Prostate gland (tissue), 2 donors: ENCODE results near the gene DOP1A. TPM values are rescaled to one million over a fixed set of nuclear protein-coding genes. Genes with fewer than 3 reads are reported as not detected.

Experiments
- DNase-seq: peaks from one replicate; pipeline ENCODE4 v3.0.0-alpha.2; 2019; ENCODE audit warnings: low spot score
- H3K27ac ChIP-seq, 2 donors: fragments of 200-600 bp; sonication (generic); 2 replicates each; pipeline ENCODE4 v1.5.1; 2017 to 2019
- H3K27me3 ChIP-seq: fragments of 200-600 bp; sonication (generic); replicated peaks from 2 replicates; pipeline ENCODE4 v1.5.1; 2019; ENCODE audit not compliant: insufficient read depth
- H3K36me3 ChIP-seq, 2 donors: fragments of 200-600 bp; sonication (generic); 1 replicate in 1 of 2; 2 replicates in 1 of 2; pipeline versions ENCODE4 v1.5.1 to v1.8.1; 2017 to 2019
- H3K4me1 ChIP-seq: fragments of 200-600 bp; sonication (generic); replicated peaks from 2 replicates; pipeline ENCODE4 v1.5.1; 2019
- H3K4me3 ChIP-seq, 2 donors: fragments of 200-600 bp; sonication (generic); 2 replicates each; pipeline ENCODE4 v1.5.1; 2017 to 2019
- H3K9me3 ChIP-seq: fragments of 200-600 bp; sonication (generic); 2 replicates; pipeline ENCODE4 v1.5.1; 2017
- POLR2A ChIP-seq: fragments of 450-650 bp; IDR thresholded peaks from one replicate; pipeline ENCODE4 v1.6.1; 2016; ENCODE audit warnings: antibody characterized with exemption, mild to moderate bottlenecking
- POLR2AphosphoS5 ChIP-seq: sonication (generic); formaldehyde crosslinking; IDR thresholded peaks from one replicate; pipeline ENCODE4 v1.6.1; 2017; ENCODE audit warnings: antibody characterized with exemption
- WGBS: methylation state at CpG from one replicate; pipeline ENCODE4 v1.1.5; 2018; 5-methylcytosine and 5-hydroxymethylcytosine counted together
- intact Hi-C: fragments of 100-400 bp; cut with DNase I; formaldehyde crosslinking; loops from one replicate; pipeline ENCODE4 v1.14.2; 2022
- total RNA-seq, 2 donors: library from RNA; depleted of rRNA; stranded (reverse); fragments of >200 nt; gene quantifications; one replicate each; pipeline ENCODE4 v1.1.0, GENCODE V29; 2016
- TF ChIP-seq, protein P1 (sequence below), 4 experiments: fragments of 200-600 bp in 2 of 4; fragments of 450-650 bp in 2 of 4; sonication (generic) in 2 of 4; IDR thresholded peaks; 1 replicate in 3 of 4; 2 replicates in 1 of 4; pipeline ENCODE4 v1.5.1; 2016 to 2019; ENCODE audit warnings: antibody characterized with exemption in 4 of 4, mild to moderate bottlenecking in 2 of 4, moderate library complexity in 2 of 4

Gene DOP1A
- total RNA-seq, 2 donors from 2014 or later, result 27.6 to 55.2 TPM

DNA sequence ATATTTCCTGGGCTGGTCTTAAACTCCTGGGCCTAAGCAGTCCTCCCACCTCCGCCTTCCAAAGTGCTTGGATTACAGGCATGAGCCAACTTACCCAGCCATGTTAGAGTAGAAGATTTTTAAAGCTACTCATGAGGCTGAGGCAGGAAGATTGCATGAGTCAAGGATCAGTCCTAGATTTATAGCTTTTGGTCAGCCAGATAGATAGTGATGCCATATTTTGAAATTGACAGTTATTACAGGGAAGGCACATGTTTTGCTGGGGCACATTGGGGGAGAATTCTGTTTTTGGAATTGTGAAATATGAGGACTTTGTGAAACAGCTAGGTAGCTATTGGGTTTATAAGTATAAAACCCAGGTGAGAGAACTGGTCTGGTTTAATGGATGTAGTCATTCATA lies 40.9 kb downstream of the DOP1A start:
- DNase-seq, result no peak
- intact Hi-C loops, result no loop called here
- Histone ChIP-seq H3K36me3 (no peaks in the 10 kb centered on the region), H3K27ac (no peak overlapping the region), H3K9me3 (no peaks in the 10 kb centered on the region), H3K4me3 (no peak overlapping the region), H3K4me1 (no peaks in the 10 kb centered on the region), H3K27me3 (no peaks in the 10 kb centered on the region)
- 100% methylated on average over 1 of the region's 1 CpG for WGBS
- TF ChIP-seq, protein P1, sequence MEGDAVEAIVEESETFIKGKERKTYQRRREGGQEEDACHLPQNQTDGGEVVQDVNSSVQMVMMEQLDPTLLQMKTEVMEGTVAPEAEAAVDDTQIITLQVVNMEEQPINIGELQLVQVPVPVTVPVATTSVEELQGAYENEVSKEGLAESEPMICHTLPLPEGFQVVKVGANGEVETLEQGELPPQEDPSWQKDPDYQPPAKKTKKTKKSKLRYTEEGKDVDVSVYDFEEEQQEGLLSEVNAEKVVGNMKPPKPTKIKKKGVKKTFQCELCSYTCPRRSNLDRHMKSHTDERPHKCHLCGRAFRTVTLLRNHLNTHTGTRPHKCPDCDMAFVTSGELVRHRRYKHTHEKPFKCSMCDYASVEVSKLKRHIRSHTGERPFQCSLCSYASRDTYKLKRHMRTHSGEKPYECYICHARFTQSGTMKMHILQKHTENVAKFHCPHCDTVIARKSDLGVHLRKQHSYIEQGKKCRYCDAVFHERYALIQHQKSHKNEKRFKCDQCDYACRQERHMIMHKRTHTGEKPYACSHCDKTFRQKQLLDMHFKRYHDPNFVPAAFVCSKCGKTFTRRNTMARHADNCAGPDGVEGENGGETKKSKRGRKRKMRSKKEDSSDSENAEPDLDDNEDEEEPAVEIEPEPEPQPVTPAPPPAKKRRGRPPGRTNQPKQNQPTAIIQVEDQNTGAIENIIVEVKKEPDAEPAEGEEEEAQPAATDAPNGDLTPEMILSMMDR (IDR thresholded peaks at IDR 0.05), result no peak
- no peak for TF ChIP-seq POLR2A

DNA sequence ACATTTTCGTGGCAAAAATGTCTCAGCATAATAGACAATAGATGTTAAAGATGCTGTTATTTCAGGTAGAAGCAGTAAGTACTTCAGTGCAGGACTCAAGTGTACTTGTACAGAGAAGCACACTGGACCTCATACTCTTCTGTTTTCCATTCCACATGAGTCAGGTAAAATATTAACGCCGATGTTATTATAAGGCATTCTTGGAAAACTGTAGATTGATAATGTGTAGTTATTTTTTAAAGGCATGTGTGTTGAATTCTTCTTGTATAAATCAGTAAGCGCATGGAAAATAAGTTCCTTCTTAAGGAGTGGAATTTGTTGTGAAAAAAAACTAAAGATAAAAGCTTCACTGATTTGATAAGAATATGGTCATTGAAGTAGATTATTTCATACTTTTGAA lies 45.8 kb downstream of the DOP1A start:
- no peak for DNase-seq
- no peaks in the 10 kb centered on the region for H3K36me3 ChIP-seq
- TF ChIP-seq POLR2A (no peak), POLR2AphosphoS5 (no peak)
- TF ChIP-seq, protein P1 (IDR thresholded peaks at IDR 0.05), result no peak
- no peaks in the 10 kb centered on the region for H3K27me3 ChIP-seq
- H3K9me3 ChIP-seq, result no peaks in the 10 kb centered on the region
- intact Hi-C loops, result no loop called here
- H3K4me3 ChIP-seq, result no peak overlapping the region
- H3K27ac ChIP-seq, result no peak overlapping the region
- H3K4me1 ChIP-seq, result no peaks in the 10 kb centered on the region
- 74% methylated on average over 4 of the region's 4 CpGs for WGBS

DNA sequence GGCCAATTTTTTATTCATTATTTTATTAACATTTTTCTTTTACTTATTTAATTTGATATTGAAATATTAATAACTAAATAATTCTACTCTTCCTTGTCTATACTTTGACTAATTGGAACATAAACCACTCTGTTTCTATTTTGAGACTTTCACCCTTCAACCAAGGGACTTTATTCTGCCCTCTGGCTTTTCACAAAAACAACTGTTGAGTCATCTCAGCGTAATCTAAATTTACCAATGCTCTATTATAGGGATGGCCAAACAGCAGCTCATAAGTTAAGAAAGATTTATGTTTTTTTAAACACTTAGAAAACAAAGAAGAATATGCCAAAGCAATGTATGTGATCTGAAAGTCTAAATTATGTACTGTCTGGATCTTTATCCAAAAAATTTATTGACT lies 46.7 kb downstream of the DOP1A start:
- no peak for DNase-seq
- intact Hi-C loops, result no loop called here
- Histone ChIP-seq H3K4me1 (no peaks in the 10 kb centered on the region), H3K27me3 (no peaks in the 10 kb centered on the region), H3K36me3 (no peaks in the 10 kb centered on the region), H3K27ac (no peak overlapping the region), H3K9me3 (no peaks in the 10 kb centered on the region), H3K4me3 (no peak overlapping the region)
- no peak for TF ChIP-seq POLR2AphosphoS5
- TF ChIP-seq, protein P1 (IDR thresholded peaks at IDR 0.05), result no peak
- TF ChIP-seq POLR2A, result no peak
- WGBS, result 79% methylated on average over 1 of the region's 1 CpG

DNA sequence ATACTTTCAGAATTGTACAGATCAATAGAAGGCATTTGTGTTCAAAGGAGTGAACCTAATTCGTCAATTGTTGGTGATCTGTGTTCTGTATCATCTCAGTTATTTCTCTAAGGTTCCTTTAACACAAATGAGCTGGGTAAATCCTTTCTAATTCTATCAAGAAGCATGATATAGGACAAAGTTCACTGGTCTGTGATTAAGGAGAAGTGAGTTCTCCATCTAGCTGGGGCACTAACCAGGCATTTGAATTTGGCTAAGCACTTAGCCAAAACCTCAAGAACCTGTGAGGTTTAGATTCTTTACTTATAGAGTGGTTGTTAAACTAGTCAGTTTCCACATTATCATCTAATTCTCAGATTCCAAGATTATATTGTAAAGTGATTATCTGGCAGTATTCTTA lies 50.3 kb downstream of the DOP1A start:
- DNase-seq, result no peak
- TF ChIP-seq POLR2A (no peak), POLR2AphosphoS5 (no peak)
- TF ChIP-seq, protein P1 (IDR thresholded peaks at IDR 0.05), result no peak
- 92% methylated on average over 1 of the region's 1 CpG for WGBS
- no peaks in the 10 kb centered on the region for H3K27me3 ChIP-seq
- H3K4me3 ChIP-seq, result no peak overlapping the region
- H3K27ac ChIP-seq, result no peak overlapping the region
- H3K9me3 ChIP-seq, result no peaks in the 10 kb centered on the region
- no peaks in the 10 kb centered on the region for H3K36me3 ChIP-seq
- intact Hi-C loops, result no loop called here
- H3K4me1 ChIP-seq, result no peaks in the 10 kb centered on the region

DNA sequence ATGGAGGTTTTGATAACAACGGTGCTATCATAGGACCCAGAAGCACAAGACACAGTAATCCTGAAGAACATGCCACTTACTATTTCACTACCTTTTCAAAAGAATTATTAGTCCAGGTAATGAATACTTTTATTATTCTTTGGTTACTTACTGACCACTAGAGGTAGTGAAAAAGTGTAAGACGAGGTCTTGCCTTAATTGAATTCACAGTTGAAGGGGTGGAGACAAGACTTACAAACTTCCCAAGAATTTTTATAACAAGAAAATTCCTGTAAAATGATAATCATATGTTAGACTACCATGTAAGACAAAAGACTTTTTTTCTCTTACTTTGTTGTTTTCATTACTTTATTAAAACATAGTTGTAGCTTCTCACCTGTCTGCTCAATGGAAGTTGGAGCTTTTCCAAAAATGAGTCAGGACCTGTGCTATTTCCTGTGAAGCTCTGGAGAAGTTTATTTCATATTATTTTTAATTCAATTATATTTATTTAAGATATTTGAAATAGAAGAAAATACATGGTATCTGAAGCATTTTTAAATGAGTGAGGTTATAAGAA lies 52.4 kb downstream of the DOP1A start:
- Histone ChIP-seq H3K36me3 (no peaks in the 10 kb centered on the region), H3K27me3 (no peaks in the 10 kb centered on the region), H3K4me3 (no peak overlapping the region), H3K4me1 (no peaks in the 10 kb centered on the region), H3K27ac (no peak overlapping the region), H3K9me3 (no peaks in the 10 kb centered on the region)
- TF ChIP-seq POLR2A (no peak), POLR2AphosphoS5 (no peak)
- TF ChIP-seq, protein P1 (IDR thresholded peaks at IDR 0.05), result no peak
- intact Hi-C loops, result no loop called here
- 90% methylated on average over 2 of the region's 2 CpGs for WGBS
- no peak for DNase-seq
